ENCODE data around the gene RB1. TPM values are rescaled to one million over a fixed set of nuclear protein-coding genes. Genes with fewer than 3 reads are reported as not detected.
"Not testable (repeated sequence)": the region's sequence is repeated elsewhere in the genome, so short reads cannot be mapped to it uniquely, and the experiment has no call there.

The RB1 gene
- total and polyA plus RNA-seq, 11 donors = 8.5 to 52.1 (median 26.7) TPM

DNA sequence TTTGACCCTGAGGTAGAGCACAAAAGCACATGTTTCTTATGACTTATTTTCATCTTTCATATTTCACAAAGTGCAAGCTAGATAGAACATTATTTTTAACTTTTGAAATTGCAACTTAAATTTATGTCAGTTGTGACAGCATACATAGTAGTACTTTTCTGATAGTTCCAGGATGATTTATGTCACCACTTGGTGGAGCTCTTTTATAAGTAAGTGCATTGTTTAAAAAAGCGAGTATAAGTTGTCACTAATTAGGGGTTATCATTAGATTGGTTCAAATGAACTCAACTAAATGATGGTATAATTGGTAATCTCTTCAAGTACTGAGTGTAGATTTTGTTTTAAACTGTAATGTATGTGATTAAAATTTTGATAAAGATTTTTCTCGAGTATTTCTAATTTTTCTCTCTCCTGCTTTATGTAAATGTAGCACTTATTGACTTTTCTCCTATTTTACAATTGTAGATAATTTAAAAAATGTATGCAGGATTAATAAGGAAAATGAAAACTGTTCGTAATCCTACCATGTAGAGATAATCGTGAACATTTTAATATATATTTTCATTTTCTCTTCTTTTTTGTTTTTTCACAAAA lies 31.1 kb downstream of the RB1 start:
- peak in 2 of 4 donors; percentile 53 to 69 for ATAC-seq
- 61 to 70% (median 66%) methylated on average over 4 of the region's 4 CpGs for WGBS, 4 donors
- no peak for DNase-seq

DNA sequence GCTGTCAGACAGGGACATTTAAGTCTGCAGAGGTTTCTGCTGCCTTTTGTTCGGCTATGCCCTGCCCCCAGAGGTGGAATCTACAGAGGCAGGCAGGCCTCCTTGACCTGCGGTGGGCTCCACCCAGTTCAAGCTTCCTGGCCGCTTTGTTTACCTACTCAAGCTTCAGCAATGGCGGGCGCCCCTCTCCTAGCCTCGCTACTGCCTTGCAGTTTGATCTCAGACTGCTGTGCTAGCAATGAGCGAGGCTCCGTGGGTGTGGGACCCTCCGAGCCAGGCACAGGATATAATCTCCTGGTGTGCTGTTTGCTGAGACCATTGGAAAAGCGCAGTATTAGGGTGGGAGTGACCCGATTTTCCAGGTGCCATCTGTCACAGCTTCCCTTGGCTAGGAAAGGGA lies 35.6 kb downstream of the RB1 start:
- 97 to 100% (median 98%) methylated on average over 5 to 11 of the region's 11 CpGs for WGBS, 4 donors

More for the DNA sequence above, 31.1 kb downstream of the RB1 start:
- H3K36me3 ChIP-seq = peaks cover 0 to 10% (median 3%) of the 10 kb centered on the region in 9 donors
- intact Hi-C loops (cut with DNase I) = loop anchor here (1.0 to 10.0 kb wide), 10 partner anchors 244 to 440 kb away; no protein-coding TSS in a partner anchor
- TF ChIP-seq POLR2A (IDR thresholded peaks at IDR 0.05) (no peak), CTCF (IDR thresholded peaks at IDR 0.05) (peak; percentile 53 to 78 (median 72))
- H3K27me3 ChIP-seq = no peaks in the 10 kb centered on the region
- peaks cover 0 to 23% (median 7%) of the 10 kb centered on the region in 12 donors for H3K9me3 ChIP-seq
- no peak overlapping the region for H3K4me3 ChIP-seq
- peaks cover 0 to 15% (median 6%) of the 10 kb centered on the region in 12 donors for H3K4me1 ChIP-seq
- H3K27ac ChIP-seq = no peak overlapping the region

DNA sequence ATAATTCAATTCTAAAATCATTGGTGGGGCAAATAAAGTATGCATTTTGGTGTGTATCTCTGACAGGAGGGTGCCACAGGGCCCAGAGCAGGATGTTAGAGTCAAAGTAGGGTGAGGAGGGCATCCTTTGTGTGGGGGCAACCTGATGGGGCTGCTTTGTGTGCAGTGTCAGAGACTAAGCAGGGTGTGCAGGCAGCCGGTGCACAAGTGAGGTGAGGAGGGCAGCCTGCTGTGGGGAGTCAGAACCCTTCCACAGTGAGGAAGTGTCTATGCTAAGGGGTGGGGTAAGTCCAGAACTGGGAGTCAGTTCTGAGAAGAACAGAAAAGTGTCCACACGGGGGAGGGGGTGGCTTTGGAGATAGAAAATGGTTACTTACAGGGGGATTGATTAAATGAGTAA lies 40.7 kb downstream of the RB1 start:
- Histone ChIP-seq H3K9me3 (peaks cover 0 to 9% (median 4%) of the 10 kb centered on the region in 12 donors), H3K4me3 (no peak overlapping the region), H3K36me3 (peaks cover 0 to 56% (median 34%) of the 10 kb centered on the region in 9 donors), H3K27me3 (no peaks in the 10 kb centered on the region), H3K27ac (no peak overlapping the region), H3K4me1 (no peaks in the 10 kb centered on the region)
- intact Hi-C loops (cut with DNase I) = loop anchor here in 2 of 10 donors (5.0 kb wide), 2 partner anchors 53 to 633 kb away; partner anchors contain the start of gene FNDC3A (in 1 of the 2)
- peak in 1 of 5 donors; percentile 36 for DNase-seq
- no peak for TF ChIP-seq POLR2A (IDR thresholded peaks at IDR 0.05)
- no peak for TF ChIP-seq CTCF (IDR thresholded peaks at IDR 0.05)
- no peak for ATAC-seq
- WGBS, 4 donors = 85 to 91% (median 87%) methylated on average over 2 of the region's 2 CpGs

More for the DNA sequence above, 35.6 kb downstream of the RB1 start:
- H3K4me1 ChIP-seq, ATAC-seq, H3K27me3 ChIP-seq, H3K4me3 ChIP-seq, H3K27ac ChIP-seq: not testable (repeated sequence)
- intact Hi-C loops (cut with DNase I) = loop anchor here in 4 of 10 donors (10.0 kb wide), 2 partner anchors 426 to 436 kb away; no protein-coding TSS in a partner anchor
- peaks cover 0 to 18% (median 8%) of the 10 kb centered on the region in 12 donors for H3K9me3 ChIP-seq
- peak in 1 of 5 donors; percentile 40 for DNase-seq
- H3K36me3 ChIP-seq = peaks cover 0 to 18% (median 8%) of the 10 kb centered on the region in 9 donors

DNA sequence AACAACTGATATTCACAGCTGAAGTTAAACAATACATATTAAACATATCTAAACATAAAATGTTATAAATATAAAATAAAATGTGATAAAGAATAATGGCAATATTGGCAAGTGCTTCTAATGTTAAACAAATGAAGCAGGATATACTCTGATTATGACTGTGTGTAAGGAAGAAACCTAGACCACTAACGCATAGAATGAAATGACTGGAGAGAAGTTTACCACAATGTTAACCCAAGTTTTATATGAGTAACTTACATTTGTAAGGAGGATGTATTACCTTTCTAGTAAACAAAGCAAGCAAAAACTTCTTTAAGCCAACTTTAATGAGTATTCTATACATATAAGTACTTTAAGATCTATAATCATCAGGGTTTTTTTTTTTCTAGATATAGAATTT lies 43.0 kb downstream of the RB1 start:
- DNase-seq (no peak), ATAC-seq (no peak)
- Histone ChIP-seq H3K9me3 (peaks cover 0 to 15% (median 0%) of the 10 kb centered on the region in 12 donors), H3K4me1 (no peaks in the 10 kb centered on the region), H3K27me3 (no peaks in the 10 kb centered on the region), H3K4me3 (no peak overlapping the region), H3K27ac (no peak overlapping the region), H3K36me3 (peaks cover 0 to 79% (median 54%) of the 10 kb centered on the region in 9 donors)
- TF ChIP-seq POLR2A (IDR thresholded peaks at IDR 0.05) (no peak), CTCF (IDR thresholded peaks at IDR 0.05) (no peak)
- intact Hi-C loops (cut with DNase I) = no loop called here
- WGBS, 4 donors = 90 to 100% (median 96%) methylated on average over 1 of the region's 1 CpG
